ENCODE measurements around the gene CST11. TPM values are rescaled to one million over a fixed set of nuclear protein-coding genes. Genes with fewer than 3 reads are reported as not detected.

The CST11 gene
- polyA plus RNA-seq, 1 experiment: not detected

GRCh38 chr20:23435626-23436539 lies 16.8 kb downstream of the CST11 start:
- Histone ChIP-seq H3K4me3 (ENCODE audit: low read depth, low read length) (no peak overlapping the region), H3K27me3 (ENCODE audit: control insufficient read depth, insufficient read depth, low read length) (no peaks in the 10 kb centered on the region; the same call in 1 of the 2 replicates), H3K36me3 (ENCODE audit: control insufficient read depth, insufficient read depth, low read length) (no peaks in the 10 kb centered on the region)
- no peak for TF ChIP-seq CTCF (IDR thresholded peaks at IDR 0.05; ENCODE audit: insufficient read depth, low read depth, low read length)
- ChIA-PET POLR2A (no interaction called here), CTCF (interaction anchor here (1.3 to 3.7 kb wide), 2 partner anchors 146 to 171 kb away, joined by 3 to 15 read pairs; no protein-coding TSS in a partner anchor)
- no peak for DNase-seq (ENCODE audit: low read depth)

GRCh38 chr20:23434521-23435313 lies 18.0 kb downstream of the CST11 start:
- TF ChIP-seq CTCF (IDR thresholded peaks at IDR 0.05; ENCODE audit: insufficient read depth, low read depth, low read length): no peak
- CTCF ChIA-PET: interaction anchor here (2.0 to 3.7 kb wide), 2 partner anchors 7 to 172 kb away, joined by 11 to 15 read pairs; no protein-coding TSS in a partner anchor
- no peak for DNase-seq (ENCODE audit: low read depth)
- no peak overlapping the region for H3K4me3 ChIP-seq (ENCODE audit: low read depth, low read length)
- POLR2A ChIA-PET: no interaction called here
- no peaks in the 10 kb centered on the region for H3K27me3 ChIP-seq (ENCODE audit: control insufficient read depth, insufficient read depth, low read length)
- no peaks in the 10 kb centered on the region for H3K36me3 ChIP-seq (ENCODE audit: control insufficient read depth, insufficient read depth, low read length)

- Histone ChIP-seq H3K4me3 (ENCODE audit: low read depth, low read length) (no peak overlapping the region), H3K36me3 (ENCODE audit: control insufficient read depth, insufficient read depth, low read length) (no peaks in the 10 kb centered on the region), H3K27me3 (ENCODE audit: control insufficient read depth, insufficient read depth, low read length) (no peaks in the 10 kb centered on the region)
- TF ChIP-seq CTCF (IDR thresholded peaks at IDR 0.05; ENCODE audit: insufficient read depth, low read depth, low read length): no peak
- ChIA-PET CTCF (interaction anchor here (0.6 to 2.0 kb wide), 3 partner anchors 9 to 199 kb away, joined by 3 to 11 read pairs (median 3); no protein-coding TSS in a partner anchor), POLR2A (no interaction called here)
- DNase-seq (ENCODE audit: low read depth): no peak
Measured at GRCh38 chr20:23433628-23434027, 19.0 kb downstream of the CST11 start.

GRCh38 chr20:23425129-23425528 lies 27.5 kb downstream of the CST11 start:
- no peak overlapping the region for H3K4me3 ChIP-seq (ENCODE audit: low read depth, low read length)
- DNase-seq (ENCODE audit: low read depth): no peak
- ChIA-PET CTCF (no interaction called here), POLR2A (no interaction called here)
- no peaks in the 10 kb centered on the region for H3K36me3 ChIP-seq (ENCODE audit: control insufficient read depth, insufficient read depth, low read length)
- H3K27me3 ChIP-seq (ENCODE audit: control insufficient read depth, insufficient read depth, low read length): peaks cover 5% of the 10 kb centered on the region
- TF ChIP-seq CTCF (IDR thresholded peaks at IDR 0.05; ENCODE audit: insufficient read depth, low read depth, low read length): no peak

Data from BJ (cell line).